Fibroblast of pulmonary artery (primary cell): ENCODE results near the gene TGM5.

Experiments
- DNase-seq: peaks from one replicate; pipeline ENCODE4 v3.0.0-alpha.2; 2010; ENCODE audit warnings: low read depth
- H3K4me3 ChIP-seq: replicated peaks from 2 replicates; pipeline ENCODE4 v1.5.1; 2011; ENCODE audit warnings: low read depth, mild to moderate bottlenecking, control low read depth, low read length, moderate library complexity
- CTCF ChIP-seq: IDR thresholded peaks from 2 replicates; pipeline ENCODE4 v1.5.1; 2011; ENCODE audit warnings: mild to moderate bottlenecking, control low read depth, low read length, inconsistent platforms; ENCODE audit errors: missing control alignments

The TGM5 gene

GRCh38 chr15:43249236-43249635, 17.5 kb downstream of the TGM5 start:
- no peak for TF ChIP-seq CTCF
- DNase-seq, result no peak
- H3K4me3 ChIP-seq, result no peak overlapping the region

GRCh38 chr15:43246261-43246774, 20.4 kb downstream of the TGM5 start:
- TF ChIP-seq CTCF, result no peak
- DNase-seq, result no peak

GRCh38 chr15:43244092-43244491, 22.6 kb downstream of the TGM5 start:
- H3K4me3 ChIP-seq, result no peak overlapping the region
- no peak for TF ChIP-seq CTCF
- DNase-seq, result no peak

More at GRCh38 chr15:43246261-43246774, 20.4 kb downstream of the TGM5 start:
- H3K4me3 ChIP-seq, result no peak overlapping the region

- DNase-seq, result no peak
- H3K4me3 ChIP-seq, result no peak overlapping the region
- TF ChIP-seq CTCF, result no peak
These were observed 23.6 kb downstream of the TGM5 start for GRCh38 chr15:43243020-43243645.

GRCh38 chr15:43242616-43243015, 24.1 kb downstream of the TGM5 start:
- TF ChIP-seq CTCF, result no peak
- DNase-seq, result no peak
- H3K4me3 ChIP-seq, result no peak overlapping the region

- TF ChIP-seq CTCF, result no peak
- H3K4me3 ChIP-seq, result no peak overlapping the region
- DNase-seq, result peak; percentile 39
These were observed 25.6 kb downstream of the TGM5 start for GRCh38 chr15:43241100-43241499.
